HepG2 (cell line): ENCODE data around the gene ADAD2. TPM values are rescaled to one million over a fixed set of nuclear protein-coding genes. Genes with fewer than 3 reads are reported as not detected.

ENCODE experiments used
- BHLHE40 ChIP-seq: IDR thresholded peaks from 2 replicates; pipeline ENCODE4 v1.6.1; 2011; ENCODE audit warnings: low read length, improper control_type of control experiment
- CHCHD3 ChIP-seq: sonication (generic); formaldehyde crosslinking; IDR thresholded peaks from 2 replicates; pipeline ENCODE4 v1.8.0; 2022; ENCODE audit warnings: mild to moderate bottlenecking, missing genetic modification reagents, moderate library complexity
- CHD4 ChIP-seq: fragments of 200-600 bp; sonication (generic); IDR thresholded peaks from 2 replicates; pipeline ENCODE4 v1.7.0; 2017; ENCODE audit warnings: mild to moderate bottlenecking, low read length, borderline replicate concordance
- EED ChIP-seq: sonication (generic); formaldehyde crosslinking; IDR thresholded peaks from 2 replicates; pipeline ENCODE4 v1.5.0; 2020; ENCODE audit warnings: mild to moderate bottlenecking, missing genetic modification reagents
- GMEB2 ChIP-seq: IDR thresholded peaks from 2 replicates; pipeline ENCODE4 v1.6.1; 2016; ENCODE audit warnings: missing biosample characterization, missing genetic modification reagents, low read depth
- KDM5B ChIP-seq: sonication (generic); formaldehyde crosslinking; IDR thresholded peaks from 2 replicates; pipeline ENCODE4 v1.4.0; 2020; ENCODE audit warnings: missing genetic modification reagents, mild to moderate bottlenecking, borderline replicate concordance
- MAZ ChIP-seq, 2 experiments: sonication (generic) in 1 of 2; formaldehyde crosslinking in 1 of 2; IDR thresholded peaks; 2 replicates each; pipeline versions ENCODE4 v1.5.0 to v1.6.1; 2012 to 2020; ENCODE audit warnings: low read depth in 2 of 2, mild to moderate bottlenecking in 2 of 2, borderline replicate concordance in 1 of 2, improper control_type of control experiment in 1 of 2, low read length in 1 of 2, missing genetic modification reagents in 1 of 2, moderate library complexity in 1 of 2
- RFX5 ChIP-seq: IDR thresholded peaks from 2 replicates; pipeline ENCODE4 v1.6.1; 2011; ENCODE audit warnings: low read depth, low read length, improper control_type of control experiment
- SSRP1 ChIP-seq: IDR thresholded peaks from 2 replicates; pipeline ENCODE4 v1.6.1; 2016; ENCODE audit warnings: control low read depth
- SYNCRIP ChIP-seq: fragments of 200-400 bp; formaldehyde crosslinking; IDR thresholded peaks from 2 replicates; pipeline ENCODE4 v1.6.1; 2018; ENCODE audit warnings: mild to moderate bottlenecking, low read depth, low read length; ENCODE audit not compliant: insufficient read depth
- TBX3 ChIP-seq: fragments of 450-650 bp; IDR thresholded peaks from 2 replicates; pipeline ENCODE4 v1.6.1; 2017; ENCODE audit warnings: antibody characterized with exemption, mild to moderate bottlenecking, inconsistent platforms, borderline replicate concordance
- THYN1 ChIP-seq: sonication (generic); formaldehyde crosslinking; IDR thresholded peaks from 2 replicates; pipeline ENCODE4 v1.8.1; 2023; ENCODE audit warnings: low read depth, mild to moderate bottlenecking, moderate library complexity, missing genetic modification reagents, borderline replicate concordance
- ZMYM2 ChIP-seq: sonication (generic); formaldehyde crosslinking; IDR thresholded peaks from 2 replicates; pipeline ENCODE4 v1.8.0; 2022; ENCODE audit warnings: mild to moderate bottlenecking, missing genetic modification reagents
- ZNF281 ChIP-seq: sonication (generic); formaldehyde crosslinking; IDR thresholded peaks from 2 replicates; pipeline ENCODE4 v1.4.0; 2020; ENCODE audit warnings: missing genetic modification reagents, borderline replicate concordance
- ZNF383 ChIP-seq: sonication (generic); formaldehyde crosslinking; IDR thresholded peaks from 2 replicates; pipeline ENCODE4 v1.4.0; 2020; ENCODE audit warnings: missing genetic modification reagents, mild to moderate bottlenecking, borderline replicate concordance
- ZNF557 ChIP-seq: sonication (generic); formaldehyde crosslinking; IDR thresholded peaks from 2 replicates; pipeline ENCODE4 v1.4.0; 2020; ENCODE audit warnings: missing genetic modification reagents
- ZSCAN30 ChIP-seq: sonication (generic); formaldehyde crosslinking; IDR thresholded peaks from 2 replicates; pipeline ENCODE4 v1.5.0; 2020; ENCODE audit warnings: mild to moderate bottlenecking, missing genetic modification reagents
- polyA plus RNA-seq, 8 experiments: library from polyadenylated mRNA; depleted of rRNA in 3 of 8; stranded (reverse) in 7 of 8; unstranded in 1 of 8; fragments of >200 nt; fragmentation: Illumina TruSeq in 4 of 8; extraction: Trizol in 4 of 8; gene quantifications; 2 replicates each; pipeline versions ENCODE4 v1.2.1 to v1.2.3, GENCODE V29; 2011 to 2016; ENCODE audit warnings: low read depth in 4 of 8, missing spikeins in 1 of 8, mixed read lengths in 1 of 8; ENCODE audit not compliant: insufficient read depth in 1 of 8
- total RNA-seq, 5 experiments: library from RNA; depleted of rRNA; stranded (reverse); fragments of >200 nt; fragmentation: Illumina TruSeq; extraction: Trizol; gene quantifications; 2 replicates each; pipeline ENCODE4 v1.2.3, GENCODE V29; 2016; ENCODE audit warnings: low read depth in 1 of 5
- TF ChIP-seq, protein P1 (sequence below): sonication (generic); formaldehyde crosslinking; IDR thresholded peaks from 2 replicates; pipeline ENCODE4 v1.5.0; 2020; ENCODE audit warnings: mild to moderate bottlenecking, missing genetic modification reagents
- TF ChIP-seq, protein P2 (sequence below): sonication (generic); formaldehyde crosslinking; IDR thresholded peaks from 2 replicates; pipeline ENCODE4 v1.5.1; 2020; ENCODE audit warnings: missing genetic modification reagents, mild to moderate bottlenecking, borderline replicate concordance
- TF ChIP-seq, protein P3 (sequence below): sonication (generic); formaldehyde crosslinking; IDR thresholded peaks from 2 replicates; pipeline ENCODE4 v1.4.0; 2020; ENCODE audit warnings: missing genetic modification reagents; ENCODE audit errors: not compliant biosample characterization

Gene ADAD2
- total and polyA plus RNA-seq, 2 of the 13 experiments (the other 11 are each of a cell fraction or from before 2014, with no cell fraction given) = not detected

- no peak for TF ChIP-seq ZNF281
- peak; percentile 63; the same call in 1 of the 2 replicates for TF ChIP-seq GMEB2 (CRISPR knock-in tag)
- TF ChIP-seq CHCHD3 = no peak
- TF ChIP-seq SSRP1 (CRISPR knock-in tag) = no peak
- TF ChIP-seq ZNF383 (CRISPR knock-in tag) = no peak
- peak; percentile 98 for TF ChIP-seq BHLHE40
- TF ChIP-seq, protein P1, sequence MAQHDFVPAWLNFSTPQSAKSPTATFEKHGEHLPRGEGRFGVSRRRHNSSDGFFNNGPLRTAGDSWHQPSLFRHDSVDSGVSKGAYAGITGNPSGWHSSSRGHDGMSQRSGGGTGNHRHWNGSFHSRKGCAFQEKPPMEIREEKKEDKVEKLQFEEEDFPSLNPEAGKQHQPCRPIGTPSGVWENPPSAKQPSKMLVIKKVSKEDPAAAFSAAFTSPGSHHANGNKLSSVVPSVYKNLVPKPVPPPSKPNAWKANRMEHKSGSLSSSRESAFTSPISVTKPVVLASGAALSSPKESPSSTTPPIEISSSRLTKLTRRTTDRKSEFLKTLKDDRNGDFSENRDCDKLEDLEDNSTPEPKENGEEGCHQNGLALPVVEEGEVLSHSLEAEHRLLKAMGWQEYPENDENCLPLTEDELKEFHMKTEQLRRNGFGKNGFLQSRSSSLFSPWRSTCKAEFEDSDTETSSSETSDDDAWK = no peak
- no peak for TF ChIP-seq CHD4
- TF ChIP-seq EED (CRISPR knock-in tag) = no peak
- no peak for TF ChIP-seq SYNCRIP
- TF ChIP-seq RFX5 = no peak
- TF ChIP-seq THYN1 (CRISPR knock-in tag) = no peak
- no peak for TF ChIP-seq TBX3
- no peak for TF ChIP-seq MAZ (IDR thresholded peaks at IDR 0.05; ENCODE audit: borderline replicate concordance, low read depth, low read length)
- TF ChIP-seq MAZ (CRISPR knock-in tag; IDR thresholded peaks at IDR 0.05; ENCODE audit: low read depth) = peak; percentile 76
- TF ChIP-seq, protein P2, sequence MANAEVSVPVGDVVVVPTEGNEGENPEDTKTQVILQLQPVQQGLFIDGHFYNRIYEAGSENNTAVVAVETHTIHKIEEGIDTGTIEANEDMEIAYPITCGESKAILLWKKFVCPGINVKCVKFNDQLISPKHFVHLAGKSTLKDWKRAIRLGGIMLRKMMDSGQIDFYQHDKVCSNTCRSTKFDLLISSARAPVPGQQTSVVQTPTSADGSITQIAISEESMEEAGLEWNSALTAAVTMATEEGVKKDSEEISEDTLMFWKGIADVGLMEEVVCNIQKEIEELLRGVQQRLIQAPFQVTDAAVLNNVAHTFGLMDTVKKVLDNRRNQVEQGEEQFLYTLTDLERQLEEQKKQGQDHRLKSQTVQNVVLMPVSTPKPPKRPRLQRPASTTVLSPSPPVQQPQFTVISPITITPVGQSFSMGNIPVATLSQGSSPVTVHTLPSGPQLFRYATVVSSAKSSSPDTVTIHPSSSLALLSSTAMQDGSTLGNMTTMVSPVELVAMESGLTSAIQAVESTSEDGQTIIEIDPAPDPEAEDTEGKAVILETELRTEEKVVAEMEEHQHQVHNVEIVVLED (CRISPR knock-in tag) = peak; percentile 82
- TF ChIP-seq KDM5B = peak; percentile 27; the same call in 1 of the 2 replicates
- TF ChIP-seq ZSCAN30 = no peak
- TF ChIP-seq ZNF557 (CRISPR knock-in tag) = no peak
- no peak for TF ChIP-seq ZMYM2 (CRISPR knock-in tag)
- TF ChIP-seq, protein P3, sequence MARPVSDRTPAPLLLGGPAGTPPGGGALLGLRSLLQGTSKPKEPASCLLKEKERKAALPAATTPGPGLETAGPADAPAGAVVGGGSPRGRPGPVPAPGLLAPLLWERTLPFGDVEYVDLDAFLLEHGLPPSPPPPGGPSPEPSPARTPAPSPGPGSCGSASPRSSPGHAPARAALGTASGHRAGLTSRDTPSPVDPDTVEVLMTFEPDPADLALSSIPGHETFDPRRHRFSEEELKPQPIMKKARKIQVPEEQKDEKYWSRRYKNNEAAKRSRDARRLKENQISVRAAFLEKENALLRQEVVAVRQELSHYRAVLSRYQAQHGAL (CRISPR knock-in tag) = no peak
Measured at GRCh38 chr16:84144859-84145639, 45.9 kb upstream of the ADAD2 start, which contains the start of the genes DNAAF1 and HSDL1 (continued).
